ENCODE data around the gene OR8B2. TPM values are rescaled to one million over a fixed set of nuclear protein-coding genes. Genes with fewer than 3 reads are reported as not detected.

OR8B2 gene, protein sequence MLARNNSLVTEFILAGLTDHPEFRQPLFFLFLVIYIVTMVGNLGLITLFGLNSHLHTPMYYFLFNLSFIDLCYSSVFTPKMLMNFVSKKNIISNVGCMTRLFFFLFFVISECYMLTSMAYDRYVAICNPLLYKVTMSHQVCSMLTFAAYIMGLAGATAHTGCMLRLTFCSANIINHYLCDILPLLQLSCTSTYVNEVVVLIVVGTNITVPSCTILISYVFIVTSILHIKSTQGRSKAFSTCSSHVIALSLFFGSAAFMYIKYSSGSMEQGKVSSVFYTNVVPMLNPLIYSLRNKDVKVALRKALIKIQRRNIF
- not detected in 2 replicates for total RNA-seq

GRCh38 chr11:124384399-124384798 is at the start of gene OR8B2:
TSS of gene OR8B2 (minus strand) at chr11:124384499. CDS start at chr11:124383343, 1,156 bp downstream.

DNA sequence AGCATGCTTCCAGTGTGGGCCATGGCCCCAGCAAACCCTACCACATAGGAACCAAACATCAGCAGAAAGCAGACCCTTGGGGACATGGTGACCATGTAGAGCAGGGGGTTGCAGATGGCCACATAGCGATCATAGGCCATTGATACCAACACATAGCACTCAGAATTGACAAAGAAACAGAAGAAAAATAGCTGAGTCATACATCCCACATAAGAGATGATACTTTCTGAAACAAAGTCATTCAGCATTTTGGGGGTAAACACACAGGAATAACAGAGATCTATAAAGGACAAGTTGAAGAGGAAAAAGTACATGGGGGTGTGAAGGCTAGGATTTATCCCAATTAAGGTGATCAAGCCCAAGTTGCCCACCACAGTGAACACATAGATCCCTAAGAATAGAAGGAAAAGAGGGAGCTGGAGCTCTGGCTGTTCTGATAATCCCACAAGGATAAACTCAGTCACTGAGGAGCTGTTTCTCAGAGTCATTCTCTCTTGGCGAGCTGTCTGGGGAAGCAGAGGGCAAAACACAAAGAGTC is 40.2 kb upstream of the OR8B2 start, which contains the start of gene OR8B4:
TSS of gene OR8B4 (minus strand) at position 488 of the 538 bp plus-strand sequence. CDS start at position 488, 0 bp downstream.

DNA sequence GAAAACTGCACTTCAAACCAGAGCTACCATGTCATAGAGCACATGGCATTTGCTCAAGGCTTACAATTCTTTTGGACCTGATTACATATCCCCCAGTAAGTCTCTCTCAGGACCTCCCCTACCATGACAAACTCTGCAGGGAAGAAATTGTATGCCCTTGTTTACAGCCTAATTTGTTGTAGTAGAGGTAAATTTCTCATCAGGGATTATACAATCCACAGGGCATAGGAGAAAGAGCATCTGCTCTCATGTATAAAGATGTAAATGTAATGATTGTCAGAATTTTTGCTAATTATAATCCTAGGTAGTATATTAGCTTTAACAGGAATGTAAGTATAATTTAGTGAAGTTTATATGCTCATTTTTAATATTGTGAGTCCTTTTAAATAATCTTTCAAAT is 14.6 kb upstream of the OR8B2 start, which contains the start of gene OR8B3:
TSS of gene OR8B3 (minus strand) at position 101 of the 400 bp plus-strand sequence. CDS start 1,673 bp downstream, outside the sequence.

Other genes with a start within 250 kb of the OR8B2 start
- not detected in 2 replicates for gene OR10D3, start 201.2 kb downstream of the OR8B2 start, total RNA-seq
- gene OR8G1, start 143.4 kb downstream of the OR8B2 start, total RNA-seq, result not detected in 2 replicates
- gene OR8G5, start 128.1 kb downstream of the OR8B2 start, total RNA-seq, result not detected in 2 replicates
- not detected in 2 replicates for gene OR8D1, start 70.5 kb downstream of the OR8B2 start, total RNA-seq
- not detected in 2 replicates for gene OR8D2, start 64.3 kb downstream of the OR8B2 start, total RNA-seq
- gene OR8B3, start 14.5 kb upstream of the OR8B2 start, total RNA-seq, result not detected in 2 replicates
- not detected in 2 replicates for gene OR8B4, start 40.4 kb upstream of the OR8B2 start, total RNA-seq
- gene OR8B8, start 61.2 kb upstream of the OR8B2 start, total RNA-seq, result not detected in 2 replicates
- gene OR8B12, start 159.2 kb upstream of the OR8B2 start, total RNA-seq, result not detected in 2 replicates
- not detected in 2 replicates for gene OR8A1, start 185.5 kb upstream of the OR8B2 start, total RNA-seq
- gene PANX3, start 226.9 kb upstream of the OR8B2 start, total RNA-seq, result not detected in 2 replicates
- gene TBRG1, start 238.4 kb upstream of the OR8B2 start, total RNA-seq, result 26.7 and 29.4 TPM in 2 replicates

Measured in smooth muscle cell of the umbilical artery (primary cell).